Vagina (tissue), 2 donors: ENCODE data around the gene TRIM46. TPM values are rescaled to one million over a fixed set of nuclear protein-coding genes. Genes with fewer than 3 reads are reported as not detected.

Experiments used
- DNase-seq, 2 donors: peaks; one replicate each; pipeline ENCODE4 v3.0.0-alpha.2; 2017; ENCODE audit errors: extremely low spot score in 2 of 2
- H3K27ac ChIP-seq: fragments of 200-600 bp; sonication (generic); one replicate; pipeline ENCODE4 v1.5.1; 2019
- H3K27me3 ChIP-seq: fragments of 200-600 bp; sonication (generic); one replicate; pipeline ENCODE4 v1.5.1; 2019
- H3K36me3 ChIP-seq, 2 donors: fragments of 200-600 bp; sonication (generic); one replicate each; pipeline ENCODE4 v1.5.1; 2017 to 2019
- H3K4me1 ChIP-seq: fragments of 200-600 bp; sonication (generic); one replicate; pipeline ENCODE4 v1.5.1; 2019
- H3K4me3 ChIP-seq, 2 donors: fragments of 200-600 bp; sonication (generic); 1 replicate in 1 of 2; 2 replicates in 1 of 2; pipeline ENCODE4 v1.5.1; 2016 to 2019
- H3K9me3 ChIP-seq: fragments of 200-600 bp; sonication (generic); one replicate; pipeline ENCODE4 v1.5.1; 2019
- CTCF ChIP-seq, 3 experiments: fragments of 450-650 bp in 2 of 3; fragments of 200-600 bp in 1 of 3; sonication (generic) in 1 of 3; IDR thresholded peaks; one replicate each; pipeline ENCODE4 v1.5.1; 2017 to 2019; ENCODE audit warnings: antibody characterized with exemption in 3 of 3, mild to moderate bottlenecking in 2 of 3, moderate library complexity in 2 of 3
- POLR2A ChIP-seq, 2 donors: fragments of 450-650 bp; IDR thresholded peaks; one replicate each; pipeline ENCODE4 v1.6.1; 2017; ENCODE audit warnings: antibody characterized with exemption in 2 of 2, mild to moderate bottlenecking in 2 of 2, moderate library complexity in 2 of 2
- POLR2AphosphoS5 ChIP-seq, 2 donors: sonication (generic); formaldehyde crosslinking; IDR thresholded peaks; one replicate each; pipeline ENCODE4 v1.9.0; 2017; ENCODE audit warnings: antibody characterized with exemption in 2 of 2, mild to moderate bottlenecking in 2 of 2, low read depth in 1 of 2; ENCODE audit not compliant: insufficient read depth in 1 of 2
- intact Hi-C: fragments of 100-400 bp; cut with DNase I; formaldehyde crosslinking; loops from one replicate; pipeline ENCODE4 v1.15.1; 2023
- total RNA-seq: library from RNA; depleted of rRNA; stranded (reverse); fragments of >200 nt; gene quantifications from one replicate; pipeline ENCODE4 v1.2.3, GENCODE V29; 2016

TRIM46 gene
- total RNA-seq, 1 donor from 2014 or later, result 2.7 TPM

GRCh38 chr1:155177192-155177917, 3.7 kb downstream of the TRIM46 start:
- H3K36me3 ChIP-seq, result no peaks in the 10 kb centered on the region
- DNase-seq, result peak; percentile 80 to 88
- no peaks in the 10 kb centered on the region for H3K9me3 ChIP-seq
- TF ChIP-seq POLR2A (IDR thresholded peaks at IDR 0.05), result no peak
- H3K4me3 ChIP-seq, result no peak overlapping the region
- peaks cover 27% of the 10 kb centered on the region for H3K4me1 ChIP-seq
- H3K27me3 ChIP-seq, result no peaks in the 10 kb centered on the region
- H3K27ac ChIP-seq, result no peak overlapping the region
- intact Hi-C loops, result loop anchor here (5.0 kb wide), 1 partner anchor 50 kb away; no protein-coding TSS in a partner anchor

GRCh38 chr1:155177918-155178281, 4.3 kb downstream of the TRIM46 start:
- H3K36me3 ChIP-seq, result no peaks in the 10 kb centered on the region
- no peak overlapping the region for H3K27ac ChIP-seq
- TF ChIP-seq CTCF (IDR thresholded peaks at IDR 0.05) (no peak), POLR2AphosphoS5 (IDR thresholded peaks at IDR 0.05; ENCODE audit: insufficient read depth in 1 of 2, low read depth in 1 of 2) (no peak), POLR2A (IDR thresholded peaks at IDR 0.05) (no peak)
- H3K4me3 ChIP-seq, result no peak overlapping the region
- H3K27me3 ChIP-seq, result no peaks in the 10 kb centered on the region
- peaks cover 23% of the 10 kb centered on the region for H3K4me1 ChIP-seq
- H3K9me3 ChIP-seq, result no peaks in the 10 kb centered on the region
- peak in 1 of 2 donors; percentile 83 for DNase-seq
- intact Hi-C loops, result loop anchor here (5.0 kb wide), 1 partner anchor 49 kb away; no protein-coding TSS in a partner anchor

GRCh38 chr1:155178441-155179111, 4.9 kb downstream of the TRIM46 start:
- Histone ChIP-seq H3K27ac (no peak overlapping the region), H3K36me3 (no peaks in the 10 kb centered on the region), H3K4me3 (no peak overlapping the region), H3K4me1 (peaks cover 18% of the 10 kb centered on the region), H3K27me3 (no peaks in the 10 kb centered on the region), H3K9me3 (no peaks in the 10 kb centered on the region)
- TF ChIP-seq POLR2AphosphoS5 (IDR thresholded peaks at IDR 0.05; ENCODE audit: insufficient read depth in 1 of 2, low read depth in 1 of 2), result no peak
- TF ChIP-seq POLR2A (IDR thresholded peaks at IDR 0.05), result no peak
- no peak for TF ChIP-seq CTCF (IDR thresholded peaks at IDR 0.05)
- peak in 1 of 2 donors; percentile 85 for DNase-seq
- intact Hi-C loops, result loop anchor here (5.0 kb wide), 1 partner anchor 49 kb away; no protein-coding TSS in a partner anchor

- H3K27me3 ChIP-seq, result no peaks in the 10 kb centered on the region
- no peak overlapping the region for H3K27ac ChIP-seq
- no peaks in the 10 kb centered on the region for H3K9me3 ChIP-seq
- intact Hi-C loops, result loop anchor here (5.0 kb wide), 1 partner anchor 48 kb away; no protein-coding TSS in a partner anchor
- H3K36me3 ChIP-seq, result no peaks in the 10 kb centered on the region
- H3K4me1 ChIP-seq, result peaks cover 12% of the 10 kb centered on the region
- H3K4me3 ChIP-seq, result no peak overlapping the region
- peak in 1 of 2 donors; percentile 81 for DNase-seq
- TF ChIP-seq POLR2AphosphoS5 (IDR thresholded peaks at IDR 0.05; ENCODE audit: insufficient read depth in 1 of 2, low read depth in 1 of 2), result no peak
- no peak for TF ChIP-seq POLR2A (IDR thresholded peaks at IDR 0.05)
- no peak for TF ChIP-seq CTCF (IDR thresholded peaks at IDR 0.05)
Observed at GRCh38 chr1:155179112-155180031, 5.7 kb downstream of the TRIM46 start.
